Measurements from ENCODE around the gene TXNDC8.

DNA sequence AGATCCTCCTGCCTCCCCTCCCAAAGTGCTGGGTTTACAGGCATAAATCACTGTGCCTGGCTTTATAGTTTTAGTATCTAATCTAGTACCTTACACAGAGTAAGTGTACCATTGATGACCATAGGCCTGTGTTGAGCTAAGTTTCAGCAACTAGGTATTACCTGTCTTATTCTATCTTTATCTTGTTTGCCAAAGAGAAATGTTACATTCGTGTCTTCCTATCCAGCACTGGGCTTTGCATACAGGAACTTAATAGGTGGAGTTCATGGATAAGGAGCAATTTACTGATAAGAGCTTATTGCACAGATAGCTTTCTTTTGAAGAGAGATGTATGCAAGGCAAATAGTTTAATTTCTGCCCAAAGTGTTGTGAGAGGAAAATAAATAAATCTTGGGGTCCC, 30.5 kb downstream of the TXNDC8 start:
- TF ChIP-seq, protein P1, sequence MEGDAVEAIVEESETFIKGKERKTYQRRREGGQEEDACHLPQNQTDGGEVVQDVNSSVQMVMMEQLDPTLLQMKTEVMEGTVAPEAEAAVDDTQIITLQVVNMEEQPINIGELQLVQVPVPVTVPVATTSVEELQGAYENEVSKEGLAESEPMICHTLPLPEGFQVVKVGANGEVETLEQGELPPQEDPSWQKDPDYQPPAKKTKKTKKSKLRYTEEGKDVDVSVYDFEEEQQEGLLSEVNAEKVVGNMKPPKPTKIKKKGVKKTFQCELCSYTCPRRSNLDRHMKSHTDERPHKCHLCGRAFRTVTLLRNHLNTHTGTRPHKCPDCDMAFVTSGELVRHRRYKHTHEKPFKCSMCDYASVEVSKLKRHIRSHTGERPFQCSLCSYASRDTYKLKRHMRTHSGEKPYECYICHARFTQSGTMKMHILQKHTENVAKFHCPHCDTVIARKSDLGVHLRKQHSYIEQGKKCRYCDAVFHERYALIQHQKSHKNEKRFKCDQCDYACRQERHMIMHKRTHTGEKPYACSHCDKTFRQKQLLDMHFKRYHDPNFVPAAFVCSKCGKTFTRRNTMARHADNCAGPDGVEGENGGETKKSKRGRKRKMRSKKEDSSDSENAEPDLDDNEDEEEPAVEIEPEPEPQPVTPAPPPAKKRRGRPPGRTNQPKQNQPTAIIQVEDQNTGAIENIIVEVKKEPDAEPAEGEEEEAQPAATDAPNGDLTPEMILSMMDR (IDR thresholded peaks at IDR 0.05; ENCODE audit: poor library complexity): no peak
- TF ChIP-seq EZH2 (IDR thresholded peaks at IDR 0.05; ENCODE audit: borderline replicate concordance): no peak
